Upper lobe of right lung (tissue), 1 donor: ENCODE measurements around the gene COL6A2. TPM values are rescaled to one million over a fixed set of nuclear protein-coding genes. Genes with fewer than 3 reads are reported as not detected.

Experiments used
- ATAC-seq: fragments of 200-7000 bp; cut with Tn5 transposase; one replicate; pipeline ENCODE4 v1.9.1; 2020; ENCODE audit warnings: mild to moderate bottlenecking, moderate library complexity
- DNase-seq: peaks from one replicate; pipeline ENCODE4 v3.0.0-alpha.2; 2020
- H3K27ac ChIP-seq: fragments of 200-600 bp; one replicate; pipeline ENCODE4 v1.8.0; 2022
- H3K27me3 ChIP-seq: fragments of 200-600 bp; one replicate; pipeline ENCODE4 v1.8.0; 2022; ENCODE audit warnings: mild to moderate bottlenecking
- H3K36me3 ChIP-seq: fragments of 200-600 bp; one replicate; pipeline ENCODE4 v1.8.0; 2022
- H3K4me1 ChIP-seq: fragments of 200-600 bp; one replicate; pipeline ENCODE4 v1.8.0; 2022
- H3K4me3 ChIP-seq: fragments of 200-600 bp; one replicate; pipeline ENCODE4 v1.8.0; 2022; ENCODE audit warnings: mild to moderate bottlenecking
- H3K9me3 ChIP-seq: fragments of 200-600 bp; one replicate; pipeline ENCODE4 v1.8.0; 2022
- CTCF ChIP-seq: fragments of 200-600 bp; IDR thresholded peaks from one replicate; pipeline ENCODE4 v1.8.0; 2022; ENCODE audit warnings: antibody characterized with exemption
- intact Hi-C: fragments of 100-400 bp; cut with DNase I; formaldehyde crosslinking; loops from one replicate; pipeline ENCODE4 v1.11.0; 2022
- long read RNA-seq: library from polyadenylated mRNA; unstranded; transcript quantifications from one replicate; pipeline ENCODE4 v2.0.0, GENCODE V29; 2021
- total RNA-seq: library from RNA; stranded (reverse); fragmentation: NEBNext Ultra II Directional; extraction: Animal tissue kit (Norgen Biotek cat#: 25700); gene quantifications from one replicate; pipeline ENCODE4 v1.2.1, GENCODE V29; 2021
- donor health status: DM: no; HTN: yes; CAD: no; lungs with severe emphysema.

The COL6A2 gene
- 269 TPM for total RNA-seq
- long read RNA-seq, transcript COL6A2-203 (27 exons, 3,101 nt): minor isoform, 14 of 1,049 reads
- long read RNA-seq, transcript COL6A2-201 (28 exons, 3,461 nt): major isoform, 310 of 1,049 reads
- long read RNA-seq, partial matches to known transcripts: 479 of 1,049 reads
- long read RNA-seq, other reads (novel, unspliced or antisense): 245 of 1,049 reads

GRCh38 chr21:46097336-46098293, at the start of gene COL6A2:
COL6A2 (plus strand) TSS chr21:46098112.
- intact Hi-C loops: loop anchor here (10.0 kb wide), 1 partner anchor 123 kb away; no protein-coding TSS in a partner anchor
- DNase-seq: peak; percentile 72
- Histone ChIP-seq H3K36me3 (no peaks in the 10 kb centered on the region), H3K27me3 (peaks cover 44% of the 10 kb centered on the region), H3K4me3 (peak within 1 kb of the TSS; percentile 57), H3K27ac (peak within 1 kb of the TSS; percentile 75), H3K9me3 (peaks cover 8% of the 10 kb centered on the region), H3K4me1 (peaks cover 5% of the 10 kb centered on the region)
- peak; percentile 26 for TF ChIP-seq CTCF
- ATAC-seq: peak; percentile 78

GRCh38 chr21:46048926-46049889, 48.7 kb upstream of the COL6A2 start:
- Histone ChIP-seq H3K27ac (peak overlapping the region; percentile 56), H3K4me1 (peaks cover 6% of the 10 kb centered on the region), H3K27me3 (no peaks in the 10 kb centered on the region), H3K9me3 (no peaks in the 10 kb centered on the region), H3K4me3 (no peak overlapping the region), H3K36me3 (no peaks in the 10 kb centered on the region)
- intact Hi-C loops: no loop called here
- DNase-seq: no peak
- TF ChIP-seq CTCF: no peak
- ATAC-seq: peak; percentile 76

DNA sequence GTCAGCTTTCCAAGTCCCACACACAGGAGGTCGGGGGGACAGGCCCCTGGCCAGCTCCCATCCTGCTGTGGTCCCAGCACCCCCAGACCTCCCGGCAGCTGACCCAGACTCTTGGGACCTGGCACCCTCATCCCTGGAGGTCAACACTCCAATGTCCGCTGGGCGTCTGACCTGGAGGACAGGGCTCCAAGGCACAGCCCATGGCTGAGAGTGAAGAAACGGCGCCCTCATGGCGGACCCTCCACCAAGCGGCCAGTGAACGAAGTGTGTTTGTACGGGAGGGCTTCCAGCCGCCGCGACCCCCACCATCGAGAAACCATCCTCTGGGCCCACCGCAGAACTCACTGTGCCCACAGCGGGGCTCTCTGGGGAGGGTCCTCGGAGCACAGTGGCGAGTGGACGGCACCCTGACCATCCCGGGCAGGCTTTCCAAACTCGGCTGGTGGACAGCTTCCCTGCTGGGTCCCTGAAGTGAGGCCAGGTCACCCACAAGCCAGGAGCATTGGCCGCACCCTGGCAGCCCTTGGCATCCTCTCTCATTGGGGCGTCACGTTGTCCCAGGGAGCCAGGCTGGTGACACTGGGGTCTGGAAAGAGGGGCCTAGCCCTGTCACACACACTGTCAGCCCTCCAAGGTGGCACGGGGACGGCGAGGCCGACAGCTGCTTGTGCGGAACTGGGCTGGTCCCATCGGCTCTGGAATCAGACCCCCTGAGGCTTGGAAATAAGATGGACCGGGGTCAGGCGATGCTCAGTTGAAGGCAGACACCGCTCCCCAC, 47.8 kb upstream of the COL6A2 start:
- no peaks in the 10 kb centered on the region for H3K27me3 ChIP-seq
- TF ChIP-seq CTCF: no peak
- ATAC-seq: no peak
- no peaks in the 10 kb centered on the region for H3K9me3 ChIP-seq
- intact Hi-C loops: no loop called here
- H3K4me1 ChIP-seq: peaks cover 8% of the 10 kb centered on the region
- peak overlapping the region; percentile 56 for H3K27ac ChIP-seq
- no peaks in the 10 kb centered on the region for H3K36me3 ChIP-seq
- DNase-seq: no peak
- no peak overlapping the region for H3K4me3 ChIP-seq

GRCh38 chr21:46050668-46051378, 47.1 kb upstream of the COL6A2 start:
- H3K4me1 ChIP-seq: peaks cover 15% of the 10 kb centered on the region
- H3K27me3 ChIP-seq: peaks cover 2% of the 10 kb centered on the region
- DNase-seq (no peak), ATAC-seq (no peak)
- peak overlapping the region; percentile 56 for H3K27ac ChIP-seq
- H3K4me3 ChIP-seq: no peak overlapping the region
- no peak for TF ChIP-seq CTCF
- H3K9me3 ChIP-seq: no peaks in the 10 kb centered on the region
- no peaks in the 10 kb centered on the region for H3K36me3 ChIP-seq
- intact Hi-C loops: no loop called here
